Activated T-helper 17 cell treated with anti-CD3 and anti-CD28 coated beads, Interleukin-2, amount 50 U/mL, for 72 hours (primary cell): ENCODE results near the gene SLC6A7. TPM values are rescaled to one million over a fixed set of nuclear protein-coding genes. Genes with fewer than 3 reads are reported as not detected.
A peak's percentile ranks its signal among the peaks of the same experiment; 100 is the strongest.

ENCODE experiments used
- ATAC-seq: fragments of 150-1000 bp; cut with Tn5 transposase; replicated peaks from 2 replicates; pipeline ENCODE4 v1.10.0; 2021; ENCODE audit warnings: mild to moderate bottlenecking, moderate library complexity
- H3K27ac Mint-ChIP-seq: one replicate; pipeline ENCODE4 v1.8.0; 2022; ENCODE audit warnings: mixed read lengths
- H3K27me3 Mint-ChIP-seq: one replicate; pipeline ENCODE4 v1.8.0; 2022; ENCODE audit warnings: mixed read lengths
- H3K36me3 Mint-ChIP-seq: one replicate; pipeline ENCODE4 v1.8.0; 2022; ENCODE audit warnings: low read depth, mild to moderate bottlenecking, mixed read lengths
- H3K4me1 Mint-ChIP-seq: one replicate; pipeline ENCODE4 v1.8.0; 2022; ENCODE audit warnings: mixed read lengths
- H3K4me3 Mint-ChIP-seq: one replicate; pipeline ENCODE4 v1.8.0; 2022; ENCODE audit warnings: mild to moderate bottlenecking, mixed read lengths
- H3K9me3 Mint-ChIP-seq: one replicate; pipeline ENCODE4 v1.8.0; 2022; ENCODE audit warnings: mixed read lengths
- total RNA-seq, 2 donors: library from RNA; stranded (reverse); gene quantifications; one replicate each; pipeline ENCODE4 v1.2.3, GENCODE V29; 2022

Gene SLC6A7
- total RNA-seq, 2 donors from 2014 or later: not detected

DNA sequence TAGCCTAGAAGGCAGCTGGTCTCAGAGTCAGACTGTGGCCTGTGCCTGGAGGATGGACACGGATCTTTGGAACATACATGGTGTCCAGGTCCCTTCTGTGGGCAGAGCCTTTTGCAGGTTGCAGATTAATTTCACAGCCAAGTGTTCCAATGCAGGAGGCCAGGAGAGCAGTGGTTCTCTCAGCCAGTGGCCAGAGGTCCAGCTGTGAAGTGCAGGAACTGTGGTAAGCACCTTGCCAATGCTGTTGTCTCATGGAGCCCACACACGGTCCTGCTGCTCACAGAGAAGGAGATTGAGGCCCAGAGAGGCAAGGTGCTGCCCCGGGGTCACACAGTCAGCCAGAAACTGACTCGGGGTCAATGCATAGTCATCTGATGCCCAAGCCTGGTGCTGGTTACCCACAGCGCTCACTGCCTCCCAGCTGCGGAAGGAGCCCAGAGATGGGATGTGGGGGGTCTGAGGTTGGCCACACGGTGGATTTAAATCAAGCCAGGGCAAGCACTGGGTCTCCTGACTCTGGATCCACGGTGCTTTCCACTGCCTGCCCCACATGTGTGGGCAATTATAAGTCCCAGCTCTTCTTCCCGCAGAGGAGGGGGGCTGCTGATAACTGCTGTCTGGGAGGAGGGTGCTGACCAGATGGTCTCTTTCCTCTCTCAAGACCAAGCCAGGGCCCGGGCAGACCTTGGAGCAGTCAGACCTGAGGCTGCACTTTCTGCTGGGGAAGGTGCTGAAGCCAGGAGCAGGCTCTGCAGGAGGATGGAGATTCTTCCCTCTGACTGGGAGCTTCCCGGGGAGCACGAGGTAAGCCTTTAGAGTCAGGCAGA is 37.0 kb upstream of the SLC6A7 start:
- H3K4me1 Mint-ChIP-seq: peaks cover 6% of the 10 kb centered on the region
- peak; percentile 43 for ATAC-seq
- H3K27me3 Mint-ChIP-seq: peaks cover 22% of the 10 kb centered on the region
- no peaks in the 10 kb centered on the region for H3K36me3 Mint-ChIP-seq
- no peaks in the 10 kb centered on the region for H3K9me3 Mint-ChIP-seq
- H3K27ac Mint-ChIP-seq: no peak overlapping the region
- no peak overlapping the region for H3K4me3 Mint-ChIP-seq

DNA sequence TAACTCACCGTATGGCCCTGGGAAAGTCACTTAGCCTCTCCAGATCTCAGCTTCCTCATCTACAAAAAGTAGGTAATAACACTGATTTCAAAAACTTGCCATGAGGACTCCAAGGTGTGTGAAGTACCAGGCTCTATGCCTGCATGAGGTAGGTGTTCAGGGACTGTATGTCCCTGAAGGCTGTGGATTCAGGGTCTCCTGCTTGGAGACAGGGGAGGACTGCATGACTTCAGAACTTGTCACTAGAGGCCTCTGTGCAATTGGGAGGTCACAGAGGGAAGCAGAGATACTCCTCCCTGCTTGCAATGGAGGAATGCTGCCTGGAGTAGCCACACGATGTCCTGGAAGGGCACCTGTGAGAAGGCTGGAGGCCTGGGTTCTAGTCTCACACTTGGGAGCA is 36.4 kb upstream of the SLC6A7 start:
- no peaks in the 10 kb centered on the region for H3K9me3 Mint-ChIP-seq
- H3K4me3 Mint-ChIP-seq: no peak overlapping the region
- H3K4me1 Mint-ChIP-seq: peaks cover 6% of the 10 kb centered on the region
- no peaks in the 10 kb centered on the region for H3K36me3 Mint-ChIP-seq
- H3K27me3 Mint-ChIP-seq: peaks cover 22% of the 10 kb centered on the region
- no peak overlapping the region for H3K27ac Mint-ChIP-seq
- ATAC-seq: no peak

DNA sequence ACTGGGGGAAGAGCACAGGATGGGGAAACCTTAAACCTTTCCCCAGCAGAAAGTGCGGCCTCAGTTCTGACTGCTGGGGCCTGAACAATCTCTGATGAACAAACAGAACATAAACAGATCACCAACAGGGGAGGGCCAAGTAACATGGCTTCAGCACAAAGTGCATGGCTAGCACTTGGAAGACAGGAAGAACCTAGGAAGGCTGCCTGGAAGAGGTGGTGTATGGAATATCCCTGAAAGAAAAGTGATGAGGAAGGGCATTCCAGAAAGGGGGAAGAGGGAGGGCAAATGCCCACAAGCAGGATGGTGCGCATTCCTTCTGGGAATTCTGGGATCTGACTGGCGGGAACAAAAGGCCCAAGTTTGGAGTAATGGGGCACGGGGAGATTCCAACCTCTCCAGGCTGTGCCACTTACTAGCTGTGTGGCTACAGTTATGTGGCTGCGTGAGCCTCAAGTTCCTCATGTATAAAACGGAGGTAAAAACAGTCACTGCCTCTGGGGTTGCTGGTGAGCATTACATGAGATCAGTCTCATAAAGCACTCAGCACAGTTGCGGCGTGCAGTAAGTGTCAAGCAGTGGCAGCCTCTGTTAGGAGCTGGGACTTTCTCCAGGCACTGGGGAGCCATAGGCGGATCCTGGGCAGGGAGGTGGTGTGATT is 35.8 kb upstream of the SLC6A7 start:
- Mint-ChIP-seq H3K27me3 (peaks cover 22% of the 10 kb centered on the region), H3K4me1 (peaks cover 6% of the 10 kb centered on the region), H3K27ac (no peak overlapping the region), H3K9me3 (no peaks in the 10 kb centered on the region), H3K4me3 (no peak overlapping the region), H3K36me3 (no peaks in the 10 kb centered on the region)
- ATAC-seq: no peak

DNA sequence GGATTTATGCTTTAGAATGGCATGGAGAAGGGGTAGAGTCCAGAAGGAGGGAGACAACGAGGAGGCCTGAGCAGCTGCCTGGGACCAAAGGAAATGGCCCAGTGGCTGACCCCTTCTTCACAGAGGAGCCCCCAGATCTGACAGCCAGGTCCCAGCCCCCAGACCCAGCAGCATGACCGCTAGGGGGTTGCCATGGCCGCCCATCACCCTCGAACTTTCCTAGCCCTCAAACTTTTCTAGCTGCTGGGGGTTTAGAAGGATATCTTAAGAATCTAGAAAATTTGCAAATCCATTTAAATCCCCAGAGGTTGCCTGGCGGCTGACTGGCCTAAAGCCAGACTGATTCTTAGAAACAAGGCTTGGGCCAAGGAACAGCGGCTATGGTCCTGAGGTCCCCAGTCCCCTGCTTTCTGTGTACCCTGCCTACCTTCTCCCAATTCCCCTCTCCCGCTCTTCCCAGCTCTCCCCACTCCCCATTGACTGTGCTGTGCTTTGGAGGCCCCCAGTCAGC is 35.2 kb upstream of the SLC6A7 start:
- no peak overlapping the region for H3K4me3 Mint-ChIP-seq
- no peaks in the 10 kb centered on the region for H3K9me3 Mint-ChIP-seq
- H3K27me3 Mint-ChIP-seq: peaks cover 22% of the 10 kb centered on the region
- no peak overlapping the region for H3K27ac Mint-ChIP-seq
- no peaks in the 10 kb centered on the region for H3K36me3 Mint-ChIP-seq
- no peak for ATAC-seq
- peaks cover 6% of the 10 kb centered on the region for H3K4me1 Mint-ChIP-seq

DNA sequence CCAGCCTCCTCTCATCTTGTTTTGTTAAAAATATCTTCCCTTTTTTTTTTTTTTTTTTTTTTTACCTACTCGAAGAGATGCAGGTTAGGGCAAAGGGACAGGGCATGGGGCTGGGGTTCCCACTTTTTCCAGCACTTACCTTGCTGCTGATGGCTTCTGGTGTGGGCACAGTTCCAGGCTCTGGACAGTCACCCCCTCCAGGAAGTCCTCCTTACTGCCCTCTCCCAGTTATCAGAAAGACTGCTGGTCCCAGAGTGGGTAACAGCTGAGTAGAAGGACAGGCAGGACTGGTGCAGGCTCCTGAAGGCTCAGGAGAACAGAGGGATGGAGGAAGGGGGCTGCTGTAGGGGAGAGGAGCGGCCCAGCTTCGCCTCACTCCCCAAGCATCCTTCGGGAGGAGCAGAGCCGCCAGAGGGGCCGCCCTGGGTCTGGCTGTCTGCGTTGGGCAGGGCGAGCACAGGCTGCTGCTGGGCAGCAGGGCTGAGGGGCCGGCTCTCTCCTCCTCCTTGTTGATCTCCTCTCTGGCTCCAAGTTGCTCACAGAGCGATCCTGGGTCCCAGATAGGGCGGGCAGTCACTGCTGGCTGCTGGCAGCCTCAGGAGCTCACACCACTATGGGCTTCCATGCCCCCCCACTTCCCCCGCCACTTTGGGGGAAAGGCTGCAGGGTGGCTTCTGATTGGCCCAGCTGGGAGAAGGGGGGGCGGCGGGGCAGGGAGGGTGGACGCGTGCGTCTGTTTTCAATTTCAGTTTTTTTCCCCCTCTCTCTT is 34.4 kb upstream of the SLC6A7 start, which contains the start of gene PDGFRB:
PDGFRB (minus strand) TSS at position 588 of the 769 bp plus-strand sequence. CDS start 18,798 bp downstream, outside the sequence.
- Mint-ChIP-seq H3K4me1 (peaks cover 6% of the 10 kb centered on the region), H3K27me3 (peaks cover 22% of the 10 kb centered on the region), H3K4me3 (peak within 1 kb of the TSS; percentile 75), H3K36me3 (no peaks in the 10 kb centered on the region), H3K9me3 (no peaks in the 10 kb centered on the region), H3K27ac (peak within 1 kb of the TSS; percentile 84)
- peak; percentile 21 for ATAC-seq

DNA sequence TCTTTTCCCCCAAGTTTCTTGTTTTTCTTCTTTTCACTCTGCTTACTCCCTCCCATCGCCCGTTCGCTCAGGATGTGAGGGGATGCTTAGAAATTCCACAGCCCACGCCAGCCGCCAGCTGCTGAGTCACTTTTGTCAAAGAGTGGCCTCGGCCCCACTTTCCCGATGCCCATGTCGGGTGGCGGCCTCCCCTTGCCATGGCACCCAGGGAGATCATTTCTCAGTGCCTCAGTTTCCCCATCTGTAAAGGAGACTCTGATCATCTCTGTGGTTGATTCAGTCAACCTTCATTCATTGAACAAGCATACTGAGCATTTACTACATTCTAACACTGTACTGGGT is 33.9 kb upstream of the SLC6A7 start:
- peak overlapping the region; percentile 84 for H3K27ac Mint-ChIP-seq
- peaks cover 6% of the 10 kb centered on the region for H3K4me1 Mint-ChIP-seq
- no peak for ATAC-seq
- H3K4me3 Mint-ChIP-seq: peak overlapping the region; percentile 75
- no peaks in the 10 kb centered on the region for H3K9me3 Mint-ChIP-seq
- H3K36me3 Mint-ChIP-seq: no peaks in the 10 kb centered on the region
- H3K27me3 Mint-ChIP-seq: peaks cover 22% of the 10 kb centered on the region

DNA sequence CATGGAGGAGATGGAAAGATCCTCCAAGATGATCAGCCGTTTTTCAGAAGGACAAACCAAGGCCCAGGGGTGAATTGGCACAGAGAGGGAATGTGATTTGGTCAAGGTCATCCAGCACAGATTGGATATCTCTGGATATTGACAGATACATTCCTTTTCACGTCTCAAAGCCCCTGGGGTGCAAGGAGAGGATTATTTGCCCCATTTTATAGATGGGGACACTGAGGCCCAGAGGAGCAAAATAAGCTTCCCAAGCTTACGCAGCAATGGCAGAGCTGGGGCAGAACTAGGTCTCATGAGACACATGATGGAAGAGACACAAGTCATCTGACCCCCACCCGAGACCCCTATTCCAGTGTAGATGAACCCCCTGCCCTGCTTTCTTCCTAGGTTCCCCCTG is 33.3 kb upstream of the SLC6A7 start:
- Mint-ChIP-seq H3K27ac (peak overlapping the region; percentile 84), H3K27me3 (peaks cover 22% of the 10 kb centered on the region), H3K4me3 (peak overlapping the region; percentile 75), H3K36me3 (no peaks in the 10 kb centered on the region), H3K9me3 (no peaks in the 10 kb centered on the region), H3K4me1 (peaks cover 6% of the 10 kb centered on the region)
- no peak for ATAC-seq

DNA sequence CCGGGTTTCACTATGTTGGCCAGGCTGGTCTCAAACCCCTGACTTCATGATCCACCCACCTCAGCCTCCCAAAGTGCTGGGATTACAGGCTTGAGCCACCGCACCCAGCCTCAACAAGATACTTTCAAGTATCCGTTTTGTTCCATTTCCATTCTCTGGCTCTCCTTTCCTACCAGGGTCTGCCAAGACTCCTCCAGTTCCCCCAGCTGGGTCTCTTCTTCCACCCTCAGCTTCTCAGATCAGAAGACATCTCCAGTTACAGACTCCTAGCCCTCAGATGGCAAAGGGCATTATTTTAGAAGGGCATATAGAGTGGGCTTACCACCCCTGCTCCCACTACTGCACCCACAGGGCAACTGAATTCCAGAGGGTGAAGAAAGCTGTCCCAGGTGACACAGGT is 32.7 kb upstream of the SLC6A7 start:
- Mint-ChIP-seq H3K36me3 (no peaks in the 10 kb centered on the region), H3K4me3 (no peak overlapping the region), H3K27ac (no peak overlapping the region), H3K9me3 (no peaks in the 10 kb centered on the region), H3K27me3 (peaks cover 22% of the 10 kb centered on the region), H3K4me1 (peaks cover 6% of the 10 kb centered on the region)
- ATAC-seq: no peak

DNA sequence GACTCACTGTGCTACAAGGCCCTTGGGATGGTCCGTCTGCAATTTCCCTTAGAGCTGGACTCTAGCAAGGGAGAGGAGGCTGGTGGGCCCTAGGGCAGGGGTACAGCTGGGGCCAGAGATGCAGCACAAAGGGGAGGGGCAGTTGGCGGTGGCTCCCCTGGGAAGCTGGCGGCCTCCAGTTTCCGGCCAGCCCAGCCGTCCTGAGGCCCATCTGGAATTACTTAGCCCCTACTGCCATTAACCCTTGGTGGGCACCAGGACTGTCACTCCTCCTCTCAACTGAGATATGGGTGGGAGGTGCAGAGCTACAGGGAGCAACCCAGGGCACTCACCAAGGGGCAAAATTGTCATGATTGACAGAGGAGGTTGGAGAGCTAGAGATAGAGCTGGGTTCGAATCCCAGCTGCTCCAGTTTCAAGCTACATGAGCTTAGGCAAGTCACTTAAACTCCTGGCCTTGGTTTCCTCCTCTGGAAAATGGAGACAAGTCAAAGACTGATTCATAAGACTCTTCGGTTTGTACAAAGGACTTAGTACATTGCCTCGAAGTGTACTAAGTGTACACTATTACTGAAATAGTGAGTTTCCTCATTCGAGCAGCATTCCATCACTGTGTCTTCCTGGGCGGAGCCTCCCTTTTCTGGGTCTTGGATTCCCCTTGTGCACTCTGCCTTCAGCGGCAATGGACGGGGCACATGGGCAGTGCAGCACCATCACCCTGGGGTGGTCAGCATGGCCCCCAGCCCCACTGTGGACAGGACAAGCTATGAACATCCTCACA is 31.5 kb upstream of the SLC6A7 start:
- Mint-ChIP-seq H3K27ac (no peak overlapping the region), H3K9me3 (no peaks in the 10 kb centered on the region), H3K4me1 (peaks cover 6% of the 10 kb centered on the region), H3K4me3 (no peak overlapping the region), H3K27me3 (peaks cover 22% of the 10 kb centered on the region), H3K36me3 (no peaks in the 10 kb centered on the region)
- no peak for ATAC-seq

DNA sequence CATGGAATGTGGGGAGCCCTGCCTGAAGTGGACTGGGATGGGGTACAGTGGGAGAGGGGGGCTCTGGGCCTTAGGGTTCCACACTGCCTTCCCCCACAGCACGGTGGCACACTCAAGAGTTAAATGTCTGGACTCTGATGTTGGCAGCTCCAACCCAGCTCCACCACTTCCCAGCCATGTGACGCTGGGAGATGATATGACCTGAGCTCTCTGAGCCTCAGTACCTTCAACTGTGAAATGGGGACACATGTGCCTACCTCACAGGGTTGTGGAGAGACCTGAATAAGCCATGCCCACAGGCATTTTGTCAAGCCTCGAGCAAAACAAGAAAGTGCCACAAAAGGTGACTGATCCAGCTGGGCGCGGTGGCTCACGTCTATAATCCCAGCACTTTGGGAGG is 30.8 kb upstream of the SLC6A7 start:
- Mint-ChIP-seq H3K27me3 (peaks cover 18% of the 10 kb centered on the region), H3K4me3 (no peak overlapping the region), H3K9me3 (no peaks in the 10 kb centered on the region), H3K27ac (no peak overlapping the region), H3K36me3 (no peaks in the 10 kb centered on the region), H3K4me1 (peaks cover 6% of the 10 kb centered on the region)
- no peak for ATAC-seq

DNA sequence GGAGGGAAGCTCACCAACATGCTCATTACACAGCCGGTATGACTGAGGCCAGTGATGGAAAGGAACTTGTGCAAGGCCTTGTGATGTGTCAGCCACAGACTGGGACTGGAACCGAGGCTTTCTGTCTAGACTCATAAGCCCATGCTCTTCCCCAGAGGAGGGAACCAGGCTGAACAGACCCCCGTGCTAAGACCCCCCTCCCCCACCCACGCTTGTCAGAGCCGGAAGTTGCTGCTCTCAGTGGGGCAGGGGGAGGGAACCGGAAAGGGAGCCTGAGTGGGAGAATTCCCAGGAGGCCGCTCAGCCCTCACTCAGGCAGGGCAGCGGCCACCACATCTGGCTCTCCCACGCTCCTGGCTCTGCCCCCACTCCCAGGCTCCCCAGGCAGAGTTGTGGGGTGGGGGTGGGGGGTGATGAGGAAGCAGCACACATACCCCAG is 30.1 kb upstream of the SLC6A7 start:
- Mint-ChIP-seq H3K9me3 (no peaks in the 10 kb centered on the region), H3K4me3 (no peak overlapping the region), H3K36me3 (no peaks in the 10 kb centered on the region), H3K4me1 (peaks cover 6% of the 10 kb centered on the region), H3K27ac (no peak overlapping the region), H3K27me3 (peaks cover 14% of the 10 kb centered on the region)
- ATAC-seq: no peak

DNA sequence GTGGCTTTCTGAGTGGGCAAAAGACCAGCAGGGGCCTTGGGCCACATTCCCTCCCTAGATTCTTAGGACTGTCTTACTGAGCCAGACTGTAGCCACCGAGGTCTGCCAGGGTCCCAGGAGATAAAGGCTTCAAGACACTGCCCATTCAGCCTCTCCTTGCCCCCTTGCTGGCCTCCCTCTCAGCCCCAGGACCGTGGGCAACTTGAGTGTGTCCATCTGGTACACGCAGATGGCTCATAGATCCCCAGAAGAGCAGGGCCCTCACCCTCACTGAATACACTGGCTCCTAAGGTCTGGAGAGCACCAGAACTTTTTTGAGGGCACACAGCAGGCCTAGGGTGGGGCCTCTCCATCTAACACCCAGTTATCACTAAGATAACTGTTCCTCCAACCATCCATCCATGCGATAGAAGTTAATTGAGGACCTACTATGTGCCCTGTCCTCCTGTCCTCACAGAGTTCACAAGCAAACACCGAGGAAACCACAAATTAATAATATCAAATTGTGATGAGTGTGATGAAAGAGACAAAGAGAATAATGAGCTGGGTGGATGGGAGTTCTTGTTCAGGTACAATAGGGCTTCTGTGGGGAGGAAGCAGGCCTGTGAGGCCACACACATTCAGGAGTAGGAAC is 29.3 kb upstream of the SLC6A7 start:
- Mint-ChIP-seq H3K9me3 (no peaks in the 10 kb centered on the region), H3K27ac (no peak overlapping the region), H3K4me3 (no peak overlapping the region), H3K27me3 (peaks cover 18% of the 10 kb centered on the region), H3K36me3 (no peaks in the 10 kb centered on the region), H3K4me1 (peaks cover 6% of the 10 kb centered on the region)
- no peak for ATAC-seq

DNA sequence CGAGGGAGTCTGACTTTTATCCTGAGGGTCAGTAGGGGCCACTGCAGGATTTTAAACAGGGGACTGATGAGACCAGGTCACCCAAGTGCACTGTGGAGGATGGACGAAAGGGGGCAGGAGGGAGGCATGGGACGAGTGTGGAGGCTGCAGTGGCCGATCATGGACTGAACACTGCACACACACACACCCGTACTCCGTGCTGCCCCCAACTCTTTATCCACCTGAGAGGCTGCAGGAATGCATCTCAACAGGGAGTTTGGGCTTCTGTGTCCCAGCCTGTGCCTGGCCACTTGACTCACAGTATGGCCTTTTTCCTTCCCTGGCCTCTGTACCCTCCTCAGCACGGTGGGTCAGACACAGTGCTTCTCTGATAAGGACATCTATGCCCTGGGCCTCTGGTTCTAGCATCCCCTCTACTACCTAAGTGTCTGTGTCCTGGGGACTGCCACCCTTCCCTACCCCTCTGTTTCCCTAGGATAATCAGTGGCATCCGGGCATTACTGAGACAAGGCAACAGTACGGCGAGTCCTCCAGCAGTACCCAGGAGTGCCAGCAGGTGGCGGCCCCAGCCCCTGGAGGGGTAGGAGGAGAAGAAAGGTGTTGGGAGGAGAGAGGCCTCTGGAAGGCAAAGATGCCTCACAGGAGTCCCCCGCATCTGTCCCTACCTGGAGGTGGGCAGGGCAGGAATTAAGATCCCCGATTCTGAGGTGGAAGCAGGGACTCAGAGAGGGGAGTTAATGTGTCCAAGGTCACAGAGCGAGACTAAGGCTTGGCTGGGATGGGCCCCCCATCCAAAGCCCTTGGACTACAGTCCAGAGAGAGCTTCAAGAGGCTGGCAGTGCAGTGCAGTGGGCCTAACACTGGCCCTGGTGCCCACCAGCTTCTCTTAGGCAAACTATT is 28.4 kb upstream of the SLC6A7 start:
- Mint-ChIP-seq H3K4me3 (no peak overlapping the region), H3K27me3 (peaks cover 17% of the 10 kb centered on the region), H3K36me3 (no peaks in the 10 kb centered on the region), H3K4me1 (no peaks in the 10 kb centered on the region), H3K27ac (no peak overlapping the region), H3K9me3 (no peaks in the 10 kb centered on the region)
- peak; percentile 81 for ATAC-seq
